ENCODE data around the gene DTNBP1. TPM values are rescaled to one million over a fixed set of nuclear protein-coding genes. Genes with fewer than 3 reads are reported as not detected.
A peak's percentile ranks its signal among the peaks of the same experiment; 100 is the strongest.

DTNBP1 gene
- total and polyA plus RNA-seq, 2 of the 13 experiments (the other 11 are each of a cell fraction or from before 2014, with no cell fraction given): 6.6 to 19.1 TPM

GRCh38 chr6:15662326-15663129 lies at the start of gene DTNBP1 (continued):
- TF ChIP-seq REL (CRISPR knock-in tag; conservative IDR thresholded peaks at IDR 0.05): 0 out of 2 replicates have a peak, but pooled peaks have one; percentile 73
- no peak for TF ChIP-seq ZNF235 (CRISPR knock-in tag; IDR thresholded peaks at IDR 0.05; ENCODE audit: borderline replicate concordance)
- peak; percentile 60 for TF ChIP-seq ZNF274 (CRISPR knock-in tag; IDR thresholded peaks at IDR 0.05)
- no peak for TF ChIP-seq NR2F2 (IDR thresholded peaks at IDR 0.05; ENCODE audit: borderline replicate concordance, low read depth)
- TF ChIP-seq CEBPZ (IDR thresholded peaks at IDR 0.05; ENCODE audit: low read length): no peak
- TF ChIP-seq KDM5B (CRISPR knock-in tag; IDR thresholded peaks at IDR 0.05; ENCODE audit: borderline replicate concordance): peak; percentile 99
- no peak for TF ChIP-seq ZNF512 (CRISPR knock-in tag; IDR thresholded peaks at IDR 0.05)
- no peak for TF ChIP-seq CHD2 (IDR thresholded peaks at IDR 0.05; ENCODE audit: low read depth, low read length)
- no peak; the same call in 1 of the 2 replicates for TF ChIP-seq HOXD1 (CRISPR knock-in tag; IDR thresholded peaks at IDR 0.05)
- peak; percentile 83 for TF ChIP-seq TEAD3 (CRISPR knock-in tag; optimal IDR thresholded peaks at IDR 0.05; ENCODE audit: borderline replicate concordance)
- peak; percentile 66 for TF ChIP-seq DNMT1 (CRISPR knock-in tag; IDR thresholded peaks at IDR 0.05)
- TF ChIP-seq NFAT5 (CRISPR knock-in tag; IDR thresholded peaks at IDR 0.05): peak; percentile 57
- TF ChIP-seq ZNF337 (CRISPR knock-in tag; IDR thresholded peaks at IDR 0.05; ENCODE audit: borderline replicate concordance, low read depth): no peak
- TF ChIP-seq ZNF563 (CRISPR knock-in tag; IDR thresholded peaks at IDR 0.05): peak; percentile 26; the same call in 1 of the 2 replicates
- no peak for TF ChIP-seq ZNF672 (CRISPR knock-in tag; IDR thresholded peaks at IDR 0.05)
- no peak; the same call in 1 of the 2 replicates for TF ChIP-seq ZBTB39 (CRISPR knock-in tag; IDR thresholded peaks at IDR 0.05)

Data from HepG2 (cell line).